IPS DF 6.9 (cell line): ENCODE results near the gene GSG1L.
"Not testable (repeated sequence)": the region's sequence is repeated elsewhere in the genome, so short reads cannot be mapped to it uniquely, and the experiment has no call there.

Source experiments
- DNase-seq: peaks from one replicate; pipeline ENCODE4 v3.0.0-alpha.2; 2013; ENCODE audit warnings: low read depth, low spot score
- H3K27ac ChIP-seq: one replicate; pipeline ENCODE4 v1.5.1; 2013; ENCODE audit warnings: low read length, control low read depth
- H3K27me3 ChIP-seq: 2 replicates; pipeline ENCODE4 v1.6.1; 2013; ENCODE audit warnings: mild to moderate bottlenecking, low read length; ENCODE audit not compliant: control insufficient read depth, insufficient read depth
- H3K36me3 ChIP-seq: 2 replicates; pipeline ENCODE4 v1.6.1; 2013; ENCODE audit warnings: low read length; ENCODE audit not compliant: control insufficient read depth, insufficient read depth
- H3K4me1 ChIP-seq: 2 replicates; pipeline ENCODE4 v1.6.1; 2013; ENCODE audit warnings: low read length; ENCODE audit not compliant: control insufficient read depth, insufficient read depth
- H3K4me3 ChIP-seq: 2 replicates; pipeline ENCODE4 v1.5.1; 2013; ENCODE audit warnings: mild to moderate bottlenecking, low read length
- H3K9me3 ChIP-seq: 2 replicates; pipeline ENCODE4 v1.6.1; 2013; ENCODE audit warnings: low read length, inconsistent platforms; ENCODE audit not compliant: control insufficient read depth, insufficient read depth
- WGBS: extraction: QIAGEN DNeasy Blood & Tissue Kit; methylation state at CpG from one replicate; pipeline ENCODE4 v1.1.7; 2013; ENCODE audit warnings: mixed read lengths, missing lambda C conversion rate; ENCODE audit not compliant: insufficient read length, insufficient coverage; 5-methylcytosine and 5-hydroxymethylcytosine counted together

The GSG1L gene

GRCh38 chr16:27872627-27873026, 190.9 kb downstream of the GSG1L start:
- not testable (repeated sequence) for H3K36me3 ChIP-seq, H3K9me3 ChIP-seq, H3K27ac ChIP-seq, H3K27me3 ChIP-seq, H3K4me1 ChIP-seq, DNase-seq, H3K4me3 ChIP-seq
- WGBS = no CpG with 5 or more reads among the region's 1 CpG

GRCh38 chr16:27870116-27870798, 193.3 kb downstream of the GSG1L start:
- Histone ChIP-seq H3K4me1 (no peaks in the 10 kb centered on the region), H3K27ac (no peak overlapping the region), H3K9me3 (peaks cover 2% of the 10 kb centered on the region), H3K4me3 (no peak overlapping the region), H3K36me3 (no peaks in the 10 kb centered on the region), H3K27me3 (no peaks in the 10 kb centered on the region)
- no peak for DNase-seq
- no CpG with 5 or more reads among the region's 4 CpGs for WGBS

- DNase-seq = no peak
- Histone ChIP-seq H3K4me1 (no peaks in the 10 kb centered on the region), H3K9me3 (peaks cover 2% of the 10 kb centered on the region), H3K36me3 (no peaks in the 10 kb centered on the region), H3K4me3 (no peak overlapping the region), H3K27ac (no peak overlapping the region), H3K27me3 (no peaks in the 10 kb centered on the region)
- WGBS = no CpG with 5 or more reads among the region's 1 CpG
Measured at GRCh38 chr16:27869411-27869810, 194.1 kb downstream of the GSG1L start.

GRCh38 chr16:27868180-27868579, 195.3 kb downstream of the GSG1L start:
- no peak overlapping the region for H3K4me3 ChIP-seq
- no peaks in the 10 kb centered on the region for H3K27me3 ChIP-seq
- no peaks in the 10 kb centered on the region for H3K9me3 ChIP-seq
- H3K36me3 ChIP-seq = no peaks in the 10 kb centered on the region
- DNase-seq = no peak
- H3K4me1 ChIP-seq = no peaks in the 10 kb centered on the region
- no peak overlapping the region for H3K27ac ChIP-seq
- WGBS = no CpG with 5 or more reads among the region's 7 CpGs

GRCh38 chr16:27867122-27868110, 196.1 kb downstream of the GSG1L start:
- H3K4me1 ChIP-seq = no peaks in the 10 kb centered on the region
- DNase-seq = peak; percentile 73
- no peak overlapping the region for H3K27ac ChIP-seq
- H3K36me3 ChIP-seq = no peaks in the 10 kb centered on the region
- H3K27me3 ChIP-seq = no peaks in the 10 kb centered on the region
- WGBS = no CpG with 5 or more reads among the region's 19 CpGs
- no peak overlapping the region for H3K4me3 ChIP-seq
- no peaks in the 10 kb centered on the region for H3K9me3 ChIP-seq

- WGBS = no CpG with 5 or more reads among the region's 1 CpG
- Histone ChIP-seq H3K36me3 (no peaks in the 10 kb centered on the region), H3K4me1 (no peaks in the 10 kb centered on the region), H3K4me3 (no peak overlapping the region), H3K9me3 (no peaks in the 10 kb centered on the region), H3K27ac (no peak overlapping the region), H3K27me3 (no peaks in the 10 kb centered on the region)
- no peak for DNase-seq
Measured at GRCh38 chr16:27863377-27863776, 200.1 kb downstream of the GSG1L start.

GRCh38 chr16:27862953-27863352, 200.6 kb downstream of the GSG1L start:
- Histone ChIP-seq H3K4me1 (no peaks in the 10 kb centered on the region), H3K9me3 (no peaks in the 10 kb centered on the region), H3K4me3 (no peak overlapping the region), H3K27ac (no peak overlapping the region), H3K27me3 (no peaks in the 10 kb centered on the region), H3K36me3 (no peaks in the 10 kb centered on the region)
- DNase-seq = no peak
- no CpG with 5 or more reads among the region's 1 CpG for WGBS

DNA sequence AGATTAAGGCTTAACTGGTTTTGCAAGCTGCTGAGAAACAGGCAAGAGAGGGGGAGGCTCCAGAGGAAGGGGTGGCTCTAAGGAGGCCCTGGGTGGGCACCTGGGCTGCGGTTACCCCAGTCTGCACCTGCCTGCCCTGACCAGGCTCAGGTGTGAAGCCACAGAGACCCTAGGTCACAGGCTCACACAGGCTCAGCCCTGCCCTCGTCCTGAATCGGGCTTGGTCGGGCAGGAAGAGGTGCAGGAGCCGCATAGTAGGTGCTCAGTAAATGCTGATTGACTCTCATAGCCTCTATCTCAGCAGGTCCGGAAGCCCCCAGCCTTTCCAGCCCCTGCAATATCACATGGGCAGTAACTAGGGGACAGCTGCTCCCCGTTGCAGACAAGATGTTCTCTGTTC, 203.4 kb downstream of the GSG1L start:
- Histone ChIP-seq H3K9me3 (no peaks in the 10 kb centered on the region), H3K4me1 (no peaks in the 10 kb centered on the region), H3K4me3 (no peak overlapping the region), H3K27ac (no peak overlapping the region), H3K36me3 (no peaks in the 10 kb centered on the region), H3K27me3 (no peaks in the 10 kb centered on the region)
- no peak for DNase-seq
- no CpG with 5 or more reads among the region's 7 CpGs for WGBS

DNA sequence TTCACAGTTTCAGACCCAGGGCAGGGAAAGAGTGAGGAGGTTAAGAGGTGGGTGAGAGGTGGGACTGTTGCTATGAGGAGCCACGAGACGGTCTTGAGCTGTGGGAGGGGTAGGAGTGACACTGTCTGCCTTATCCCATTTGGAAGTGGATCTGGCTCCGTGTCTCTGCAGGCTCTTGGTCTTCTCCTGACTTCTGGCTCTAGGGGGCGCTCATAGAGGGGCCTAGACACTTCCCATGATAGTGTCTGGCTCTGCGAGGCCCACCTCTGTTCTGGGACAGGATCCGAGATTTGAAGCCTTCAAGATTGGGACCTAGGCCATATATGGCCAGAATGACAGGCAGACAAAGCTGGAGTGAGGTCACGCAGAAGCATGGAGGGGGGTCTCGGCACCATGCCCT, 204.5 kb downstream of the GSG1L start:
- no peaks in the 10 kb centered on the region for H3K9me3 ChIP-seq
- no CpG with 5 or more reads among the region's 8 CpGs for WGBS
- H3K36me3 ChIP-seq = no peaks in the 10 kb centered on the region
- H3K27me3 ChIP-seq = no peaks in the 10 kb centered on the region
- DNase-seq = peak; percentile 20
- no peak overlapping the region for H3K27ac ChIP-seq
- H3K4me3 ChIP-seq = no peak overlapping the region
- no peaks in the 10 kb centered on the region for H3K4me1 ChIP-seq

GRCh38 chr16:27853651-27854050, 209.9 kb downstream of the GSG1L start:
- no peak overlapping the region for H3K27ac ChIP-seq
- no peaks in the 10 kb centered on the region for H3K9me3 ChIP-seq
- no peak overlapping the region for H3K4me3 ChIP-seq
- H3K27me3 ChIP-seq = no peaks in the 10 kb centered on the region
- no peaks in the 10 kb centered on the region for H3K36me3 ChIP-seq
- DNase-seq = no peak
- H3K4me1 ChIP-seq = no peaks in the 10 kb centered on the region; the same call in 1 of the 2 replicates
- no CpG with 5 or more reads among the region's 3 CpGs for WGBS
